Umbilical cord (tissue), 2 donors: ENCODE data around the gene TNFRSF21. TPM values are rescaled to one million over a fixed set of nuclear protein-coding genes. Genes with fewer than 3 reads are reported as not detected.
A peak's percentile ranks its signal among the peaks of the same experiment; 100 is the strongest.
"Not testable (repeated sequence)": the region's sequence is repeated elsewhere in the genome, so short reads cannot be mapped to it uniquely, and the experiment has no call there.

ENCODE experiments used
- DNase-seq: peaks from one replicate; pipeline ENCODE4 v3.0.0-alpha.2; 2015; ENCODE audit warnings: low spot score
- total RNA-seq: library from RNA; depleted of rRNA; stranded (reverse); fragments of >200 nt; gene quantifications from one replicate; pipeline ENCODE4 v1.2.3, GENCODE V29; 2014; ENCODE audit warnings: low replicate concordance; ENCODE audit not compliant: insufficient read depth

TNFRSF21 gene
- total RNA-seq = 13.0 TPM

- DNase-seq = peak; percentile 91
Observed at GRCh38 chr6:47309291-47310130, at the start of gene TNFRSF21. Gene TNFRSF21 (minus strand): TSS chr6:47309905. CDS start chr6:47309511, 394 bp downstream.

- DNase-seq = no peak
Observed at GRCh38 chr6:47358440-47359225, 48.9 kb upstream of the TNFRSF21 start.

- no peak for DNase-seq
Observed at GRCh38 chr6:47357827-47358226, 48.1 kb upstream of the TNFRSF21 start.

- no peak for DNase-seq
Observed at GRCh38 chr6:47355496-47355895, 45.8 kb upstream of the TNFRSF21 start.

GRCh38 chr6:47353871-47354270 lies 44.2 kb upstream of the TNFRSF21 start:
- DNase-seq = no peak

- no peak for DNase-seq
Observed at GRCh38 chr6:47352966-47353365, 43.3 kb upstream of the TNFRSF21 start.

- DNase-seq = no peak
Observed at GRCh38 chr6:47352194-47352920, 42.7 kb upstream of the TNFRSF21 start.

- no peak for DNase-seq
Observed at GRCh38 chr6:47351621-47352020, 41.9 kb upstream of the TNFRSF21 start.

GRCh38 chr6:47349931-47350330 lies 40.2 kb upstream of the TNFRSF21 start:
- DNase-seq = no peak

- no peak for DNase-seq
Observed at GRCh38 chr6:47348316-47348863, 38.7 kb upstream of the TNFRSF21 start.

GRCh38 chr6:47345761-47346160 lies 36.1 kb upstream of the TNFRSF21 start:
- DNase-seq = no peak

- DNase-seq = peak; percentile 10
Observed at GRCh38 chr6:47344022-47344421, 34.3 kb upstream of the TNFRSF21 start.

GRCh38 chr6:47343600-47343999 lies 33.9 kb upstream of the TNFRSF21 start:
- no peak for DNase-seq

GRCh38 chr6:47342824-47343223 lies 33.1 kb upstream of the TNFRSF21 start:
- no peak for DNase-seq

- no peak for DNase-seq
Observed at GRCh38 chr6:47337519-47337918, 27.8 kb upstream of the TNFRSF21 start.

GRCh38 chr6:47336334-47336733 lies 26.6 kb upstream of the TNFRSF21 start:
- no peak for DNase-seq

GRCh38 chr6:47335466-47335865 lies 25.8 kb upstream of the TNFRSF21 start:
- peak; percentile 15 for DNase-seq

- DNase-seq = no peak
Observed at GRCh38 chr6:47334334-47334733, 24.6 kb upstream of the TNFRSF21 start.

GRCh38 chr6:47328606-47329005 lies 18.9 kb upstream of the TNFRSF21 start:
- DNase-seq = not testable (repeated sequence)

- DNase-seq = not testable (repeated sequence)
Observed at GRCh38 chr6:47328139-47328538, 18.4 kb upstream of the TNFRSF21 start.

GRCh38 chr6:47323887-47324286 lies 14.2 kb upstream of the TNFRSF21 start:
- DNase-seq = no peak

- DNase-seq = no peak
Observed at GRCh38 chr6:47323321-47323720, 13.6 kb upstream of the TNFRSF21 start.
